Stimulated activated CD4-positive, alpha-beta T cell treated with anti-CD3 and anti-CD28 coated beads, TNF-alpha, amount 100 ng/mL, for 24 hours (primary cell): ENCODE results near the gene UST.
"Not testable (repeated sequence)": the region's sequence is repeated elsewhere in the genome, so short reads cannot be mapped to it uniquely, and the experiment has no call there.

Source experiments
- DNase-seq, 3 experiments: peaks; one replicate each; pipeline ENCODE4 v3.0.0-alpha.2; 2020; ENCODE audit warnings: low read depth in 3 of 3

Gene UST

DNA sequence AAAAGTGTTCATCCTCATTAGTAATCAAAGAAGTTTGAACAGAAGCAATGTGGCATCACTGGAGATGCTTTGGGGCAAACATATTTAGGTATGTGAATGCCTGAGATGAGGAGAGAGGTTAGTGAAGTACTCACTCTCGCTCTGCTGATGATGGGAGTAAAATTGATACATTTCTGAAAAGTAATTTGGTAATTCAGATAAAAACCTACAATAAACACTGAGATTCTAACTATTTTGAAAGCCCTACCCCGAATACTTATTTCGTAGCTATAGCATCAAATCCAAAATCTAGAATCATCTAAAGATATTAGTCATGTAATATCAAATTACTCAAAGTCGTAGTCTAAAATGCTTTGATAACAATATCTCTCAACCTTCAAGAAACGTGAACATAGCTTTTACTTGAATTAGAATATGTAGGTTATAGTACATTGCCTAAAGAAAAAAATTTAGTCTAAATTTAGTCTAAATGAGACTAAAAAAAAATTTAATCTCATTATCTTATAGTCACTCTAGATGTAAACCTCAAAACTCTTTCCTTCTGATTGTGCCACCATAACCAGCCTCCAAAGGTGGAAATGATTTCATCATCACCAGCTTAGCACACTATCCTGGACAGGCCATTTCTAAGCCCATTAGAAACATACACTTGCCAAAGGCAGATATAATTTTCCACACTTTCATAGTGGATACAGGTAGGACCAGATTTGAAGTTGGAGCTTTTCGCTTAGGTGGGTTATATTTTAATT is 338.2 kb downstream of the UST start:
- no peak for DNase-seq

GRCh38 chr6:149085557-149085938 is 338.7 kb downstream of the UST start:
- no peak for DNase-seq

GRCh38 chr6:149086363-149086762 is 339.5 kb downstream of the UST start:
- DNase-seq = no peak

DNA sequence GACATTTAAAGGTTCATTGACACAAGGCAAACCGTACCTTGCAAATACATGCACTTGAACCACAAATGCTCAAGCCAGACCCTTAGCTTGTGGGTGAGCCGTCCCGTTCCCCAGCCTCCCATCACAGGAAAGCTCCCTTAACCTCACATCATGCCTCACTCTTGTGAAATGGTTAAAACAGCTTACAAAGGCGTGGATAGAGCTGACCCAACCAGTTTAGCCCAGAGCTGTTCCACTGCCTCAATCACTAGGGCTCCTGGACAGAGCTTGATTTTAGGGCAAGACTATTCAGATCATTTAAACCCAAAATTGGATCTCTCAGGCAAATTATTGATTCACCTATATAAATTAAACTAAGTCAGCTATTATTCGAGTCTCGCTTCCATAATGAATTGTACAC is 341.1 kb downstream of the UST start:
- DNase-seq = no peak

DNA sequence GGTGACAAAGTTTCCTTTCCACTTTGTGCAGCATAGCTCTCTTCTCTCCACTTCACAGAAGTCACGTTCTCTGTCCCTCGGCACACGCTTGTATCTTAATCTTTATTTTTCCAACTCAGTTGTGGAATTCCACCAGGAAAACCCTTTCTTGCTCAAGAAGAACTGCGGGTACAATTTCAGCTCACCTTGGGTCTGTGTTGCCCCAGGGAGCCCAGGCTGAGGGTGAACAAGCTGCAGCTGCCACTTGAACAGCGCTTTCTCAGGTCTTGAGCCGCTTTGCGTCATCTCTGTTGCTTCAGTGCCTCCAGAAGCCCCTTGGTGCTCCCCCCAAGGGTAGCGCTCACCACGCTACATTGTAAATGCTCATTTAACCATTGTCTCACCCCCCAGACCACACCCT is 341.5 kb downstream of the UST start:
- DNase-seq = no peak

GRCh38 chr6:149089510-149089909 is 342.7 kb downstream of the UST start:
- no peak for DNase-seq

GRCh38 chr6:149090937-149091336 is 344.1 kb downstream of the UST start:
- DNase-seq = no peak

- no peak for DNase-seq
These were observed 346.8 kb downstream of the UST start for GRCh38 chr6:149093643-149094042.

GRCh38 chr6:149094156-149094555 is 347.3 kb downstream of the UST start:
- DNase-seq = no peak

DNA sequence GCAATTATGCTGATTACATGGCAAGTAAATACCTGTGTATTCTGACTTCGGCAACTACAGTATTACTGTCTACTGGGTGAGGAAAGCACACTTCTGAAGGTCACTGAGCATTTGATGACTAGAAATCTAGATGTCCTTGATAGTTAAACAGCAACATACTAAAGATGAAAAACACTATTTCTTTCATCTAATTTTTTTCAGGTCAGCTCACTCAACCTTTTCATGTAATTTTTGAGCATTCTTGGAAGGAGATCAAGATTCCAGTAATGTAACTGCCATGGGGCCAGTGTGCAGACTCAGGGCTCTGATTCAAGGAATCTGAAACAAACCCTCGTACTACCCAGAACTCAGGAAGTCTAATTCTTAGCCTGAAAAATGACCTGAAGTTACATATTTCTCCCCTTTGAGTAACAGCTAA is 348.1 kb downstream of the UST start:
- no peak for DNase-seq

GRCh38 chr6:149095842-149096241 is 349.0 kb downstream of the UST start:
- no peak for DNase-seq

DNA sequence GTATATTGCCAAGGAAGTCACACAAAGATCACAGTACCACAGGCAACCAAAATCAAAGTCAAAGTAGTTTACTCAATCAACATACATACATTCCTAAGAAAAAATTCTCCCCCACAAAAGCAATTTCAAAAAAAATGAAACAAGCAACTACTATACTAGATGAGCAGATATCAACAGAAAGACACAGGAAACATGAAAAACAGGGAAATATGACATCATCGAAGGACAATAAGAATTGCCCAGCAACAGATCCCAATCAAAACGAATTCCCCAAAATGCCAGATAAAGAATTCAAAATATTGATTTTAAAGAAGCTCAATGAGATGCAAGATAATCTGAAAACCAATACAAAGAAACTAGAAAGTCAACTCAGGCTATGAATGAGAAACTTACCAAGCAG is 351.0 kb downstream of the UST start:
- no peak for DNase-seq

GRCh38 chr6:149098700-149099276 is 352.0 kb downstream of the UST start:
- no peak for DNase-seq

DNA sequence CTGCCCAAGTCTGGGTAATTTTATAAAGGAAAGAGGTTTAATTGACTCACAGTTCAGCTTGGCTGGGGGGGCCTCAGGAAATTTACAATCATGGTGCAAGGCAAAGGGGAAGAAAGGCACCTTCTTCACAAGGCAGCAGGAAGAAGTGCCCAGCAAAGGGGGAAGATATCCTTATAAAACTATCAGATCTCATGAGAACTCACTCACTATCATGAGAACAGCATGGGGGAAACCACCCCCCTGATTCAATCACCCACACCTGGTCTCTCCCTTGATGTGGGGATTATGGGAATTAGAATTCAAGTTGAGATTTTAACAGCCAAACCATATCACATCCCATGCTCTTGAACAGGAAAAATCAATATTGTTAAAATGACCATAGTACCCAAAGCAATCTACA is 355.5 kb downstream of the UST start:
- DNase-seq = no peak

GRCh38 chr6:149103950-149104349 is 357.1 kb downstream of the UST start:
- DNase-seq = not testable (repeated sequence)

GRCh38 chr6:149107520-149107919 is 360.7 kb downstream of the UST start:
- no peak for DNase-seq

DNA sequence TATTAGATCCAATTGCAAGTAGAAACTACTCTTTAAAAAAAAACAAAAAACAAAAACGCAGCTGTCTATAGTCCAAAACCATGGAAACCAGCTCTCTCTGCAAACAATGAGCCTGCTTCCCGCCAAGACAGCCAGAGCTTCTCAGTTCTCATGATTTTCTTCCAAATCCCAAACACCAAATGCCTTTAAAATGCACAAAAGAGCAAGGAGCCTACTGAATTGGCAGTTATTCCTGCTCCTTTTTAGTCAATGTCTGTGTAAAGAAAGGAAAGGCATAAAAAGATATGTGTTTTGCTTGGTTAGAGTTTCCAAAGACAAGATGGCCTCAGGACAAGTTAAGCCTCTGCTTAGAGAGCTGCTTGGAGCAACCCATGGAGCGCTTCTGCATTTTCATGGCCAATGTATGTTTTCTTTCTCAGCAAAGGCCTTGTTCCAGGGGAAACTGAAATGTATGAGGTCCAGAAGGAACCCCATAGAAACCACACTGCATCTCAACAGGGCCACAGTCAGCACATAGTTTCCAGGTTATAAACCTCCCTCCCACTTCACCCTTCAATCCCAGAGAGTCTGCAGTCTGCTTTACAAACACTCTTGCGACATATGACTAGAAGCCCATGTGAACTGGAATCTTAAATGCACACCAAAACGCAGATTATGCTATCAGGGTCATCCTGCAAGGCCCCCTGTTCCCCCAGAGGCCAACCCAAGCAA is 361.4 kb downstream of the UST start:
- no peak for DNase-seq

DNA sequence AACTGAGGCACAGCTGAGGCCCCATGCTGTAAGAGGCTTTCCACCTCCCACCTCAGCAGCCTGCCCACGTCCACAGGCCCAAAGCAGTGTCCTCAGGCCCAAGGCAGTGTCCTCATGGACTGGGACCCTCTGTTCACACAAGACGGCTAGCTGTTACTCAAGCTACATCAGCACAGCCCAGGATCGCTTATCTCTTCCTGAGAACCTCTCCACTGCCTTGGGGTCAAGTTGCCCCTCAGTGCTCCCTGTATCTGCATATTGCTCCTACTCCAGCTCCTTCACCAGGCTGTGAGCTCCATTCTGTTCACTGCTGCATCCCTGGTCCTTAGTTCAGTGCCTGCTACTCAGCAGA is 361.9 kb downstream of the UST start:
- DNase-seq = no peak

DNA sequence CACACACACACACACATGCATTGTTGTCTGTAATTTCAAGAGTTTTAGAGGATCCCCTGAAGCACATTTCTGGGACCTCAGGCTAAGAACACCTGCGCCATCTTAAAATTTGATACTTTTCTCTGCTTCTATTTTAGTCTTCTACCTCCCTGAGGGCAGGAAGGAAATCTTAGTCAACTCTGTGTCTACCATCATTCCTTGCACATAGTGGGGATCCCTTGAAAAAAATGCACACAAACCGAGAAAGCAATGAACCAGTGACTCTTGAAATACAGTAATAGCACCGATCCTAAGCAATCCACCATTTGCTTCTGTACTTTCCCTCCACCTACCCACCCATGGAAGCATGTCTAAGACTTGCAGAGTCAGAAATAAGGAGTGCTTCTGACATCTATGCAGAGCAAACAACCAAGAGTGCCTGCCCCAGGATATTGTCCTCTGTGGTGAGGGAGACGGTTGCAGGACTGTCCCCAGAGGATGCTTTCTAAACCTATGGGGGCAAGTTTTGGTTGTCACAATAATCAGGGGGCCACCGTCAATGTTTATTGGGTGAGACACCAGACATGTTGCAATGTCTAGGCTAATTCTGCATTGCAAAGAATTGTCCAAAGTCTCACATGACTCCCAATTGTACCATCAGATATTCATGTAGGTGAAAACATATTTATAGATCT is 362.7 kb downstream of the UST start:
- DNase-seq = no peak

GRCh38 chr6:149111556-149112115 is 364.8 kb downstream of the UST start:
- DNase-seq = no peak

GRCh38 chr6:149112976-149113375 is 366.1 kb downstream of the UST start:
- DNase-seq = no peak

GRCh38 chr6:149114167-149114566 is 367.3 kb downstream of the UST start:
- DNase-seq = no peak
